ENCODE results near the gene RAB17.

The RAB17 gene

DNA sequence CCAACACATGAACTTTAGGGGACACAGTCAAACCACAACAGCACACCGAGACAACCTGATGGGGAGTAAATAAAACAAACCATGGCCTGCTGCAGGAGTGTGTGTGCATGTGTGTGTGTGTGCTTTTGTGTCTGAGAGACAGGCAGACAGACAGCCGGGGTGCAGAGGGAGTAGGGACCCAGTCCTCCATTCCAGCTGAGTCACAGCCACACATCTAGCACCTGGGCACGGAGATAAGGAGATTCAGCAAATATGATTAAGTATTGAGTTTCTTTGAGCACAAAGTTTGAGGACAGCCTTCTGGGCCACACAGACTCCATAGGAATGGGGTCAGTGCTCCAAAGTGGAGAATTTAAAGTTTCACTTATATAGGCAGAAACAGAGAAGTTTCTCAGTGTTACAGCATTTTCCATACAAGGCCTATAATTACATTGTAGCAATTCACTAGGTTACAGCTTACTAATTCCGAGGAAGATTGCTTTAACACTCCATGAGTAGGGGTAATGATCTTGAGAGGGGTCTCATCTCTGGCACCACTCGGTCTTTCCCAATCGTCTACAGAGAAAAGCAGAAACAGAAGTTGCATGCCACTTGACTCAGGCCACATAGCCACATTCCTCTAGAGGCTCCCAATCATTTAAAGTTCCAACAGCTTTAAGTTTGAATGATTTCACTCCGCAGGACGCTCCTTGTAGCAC, 55.0 kb downstream of the RAB17 start:
- H3K4me3 ChIP-seq (ENCODE audit: low read length): no peak overlapping the region
- TF ChIP-seq, protein P1, sequence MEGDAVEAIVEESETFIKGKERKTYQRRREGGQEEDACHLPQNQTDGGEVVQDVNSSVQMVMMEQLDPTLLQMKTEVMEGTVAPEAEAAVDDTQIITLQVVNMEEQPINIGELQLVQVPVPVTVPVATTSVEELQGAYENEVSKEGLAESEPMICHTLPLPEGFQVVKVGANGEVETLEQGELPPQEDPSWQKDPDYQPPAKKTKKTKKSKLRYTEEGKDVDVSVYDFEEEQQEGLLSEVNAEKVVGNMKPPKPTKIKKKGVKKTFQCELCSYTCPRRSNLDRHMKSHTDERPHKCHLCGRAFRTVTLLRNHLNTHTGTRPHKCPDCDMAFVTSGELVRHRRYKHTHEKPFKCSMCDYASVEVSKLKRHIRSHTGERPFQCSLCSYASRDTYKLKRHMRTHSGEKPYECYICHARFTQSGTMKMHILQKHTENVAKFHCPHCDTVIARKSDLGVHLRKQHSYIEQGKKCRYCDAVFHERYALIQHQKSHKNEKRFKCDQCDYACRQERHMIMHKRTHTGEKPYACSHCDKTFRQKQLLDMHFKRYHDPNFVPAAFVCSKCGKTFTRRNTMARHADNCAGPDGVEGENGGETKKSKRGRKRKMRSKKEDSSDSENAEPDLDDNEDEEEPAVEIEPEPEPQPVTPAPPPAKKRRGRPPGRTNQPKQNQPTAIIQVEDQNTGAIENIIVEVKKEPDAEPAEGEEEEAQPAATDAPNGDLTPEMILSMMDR (IDR thresholded peaks at IDR 0.05; ENCODE audit: insufficient read depth, low read depth, low read length, missing control alignments): no peak
- DNase-seq (ENCODE audit: low read depth): no peak

DNA sequence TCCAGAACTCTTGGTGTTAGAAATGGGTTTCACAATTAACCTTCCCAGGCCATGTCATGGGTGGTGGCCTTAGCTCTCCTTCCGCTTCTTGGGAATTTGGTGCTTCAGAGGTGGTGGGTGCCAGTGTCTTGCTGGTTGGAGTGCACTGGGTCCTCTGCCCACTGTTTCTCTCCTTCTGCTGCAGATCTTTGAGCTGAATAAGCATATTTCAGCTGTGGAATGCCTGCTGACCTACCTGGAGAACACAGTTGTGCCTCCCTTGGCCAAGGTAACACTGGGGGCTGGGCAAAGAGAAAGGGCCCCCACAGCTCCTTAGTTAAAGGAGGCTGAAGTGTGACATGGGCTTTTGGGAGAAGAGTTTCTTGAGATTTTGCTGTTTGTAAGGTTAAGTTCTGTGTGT, 56.2 kb downstream of the RAB17 start:
- no peak for DNase-seq (ENCODE audit: low read depth)
- TF ChIP-seq, protein P1 (IDR thresholded peaks at IDR 0.05; ENCODE audit: insufficient read depth, low read depth, low read length, missing control alignments): no peak
- H3K4me3 ChIP-seq (ENCODE audit: low read length): no peak overlapping the region

DNA sequence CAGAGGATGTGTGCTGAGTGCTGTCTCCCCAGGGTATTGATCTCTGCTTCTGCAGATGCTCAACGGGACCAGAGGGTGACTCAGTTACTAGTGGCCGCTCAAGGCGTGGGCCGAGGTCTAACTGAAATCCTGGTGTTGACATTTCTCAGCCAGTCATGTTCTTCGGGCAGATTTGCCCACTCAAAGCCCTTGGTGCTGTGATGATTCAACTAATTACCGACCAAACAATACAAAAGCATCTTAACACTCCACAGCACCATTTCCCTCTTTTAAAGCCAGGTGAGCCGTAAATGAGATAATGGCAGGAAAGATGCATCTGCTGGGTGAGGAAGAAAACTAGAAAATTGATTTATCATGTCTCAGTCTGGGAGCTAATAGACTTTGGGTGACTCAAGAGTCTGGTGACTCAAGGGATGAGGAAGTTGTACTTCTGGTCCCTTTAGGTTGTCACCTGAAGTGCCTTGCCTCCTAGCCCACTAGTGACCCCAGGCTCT, 56.8 kb downstream of the RAB17 start:
- TF ChIP-seq, protein P1 (IDR thresholded peaks at IDR 0.05; ENCODE audit: insufficient read depth, low read depth, low read length, missing control alignments): no peak
- peak; percentile 74 for DNase-seq (ENCODE audit: low read depth)
- no peak overlapping the region for H3K4me3 ChIP-seq (ENCODE audit: low read length)

DNA sequence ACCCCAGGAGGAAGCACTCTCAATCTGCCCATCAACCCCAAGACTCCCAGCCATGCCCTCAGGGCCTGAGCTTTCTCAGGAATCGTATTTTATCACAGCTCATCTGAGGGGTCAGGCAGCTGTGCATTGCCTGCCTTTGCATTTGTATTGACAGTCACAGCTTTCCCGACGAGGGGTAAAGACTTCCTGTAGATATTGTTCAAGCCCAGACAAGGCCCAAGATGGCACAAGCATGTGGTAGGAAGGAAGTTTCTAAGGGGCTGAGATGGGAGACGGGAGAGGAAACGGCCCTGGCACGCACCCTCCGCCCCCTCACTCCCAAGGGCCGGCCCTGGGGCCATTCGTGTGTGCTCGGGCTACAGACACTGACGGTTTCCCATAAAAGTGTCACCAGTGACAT, 58.4 kb downstream of the RAB17 start:
- TF ChIP-seq, protein P1 (IDR thresholded peaks at IDR 0.05; ENCODE audit: insufficient read depth, low read depth, low read length, missing control alignments): no peak
- H3K4me3 ChIP-seq (ENCODE audit: low read length): no peak overlapping the region
- DNase-seq (ENCODE audit: low read depth): peak; percentile 57

DNA sequence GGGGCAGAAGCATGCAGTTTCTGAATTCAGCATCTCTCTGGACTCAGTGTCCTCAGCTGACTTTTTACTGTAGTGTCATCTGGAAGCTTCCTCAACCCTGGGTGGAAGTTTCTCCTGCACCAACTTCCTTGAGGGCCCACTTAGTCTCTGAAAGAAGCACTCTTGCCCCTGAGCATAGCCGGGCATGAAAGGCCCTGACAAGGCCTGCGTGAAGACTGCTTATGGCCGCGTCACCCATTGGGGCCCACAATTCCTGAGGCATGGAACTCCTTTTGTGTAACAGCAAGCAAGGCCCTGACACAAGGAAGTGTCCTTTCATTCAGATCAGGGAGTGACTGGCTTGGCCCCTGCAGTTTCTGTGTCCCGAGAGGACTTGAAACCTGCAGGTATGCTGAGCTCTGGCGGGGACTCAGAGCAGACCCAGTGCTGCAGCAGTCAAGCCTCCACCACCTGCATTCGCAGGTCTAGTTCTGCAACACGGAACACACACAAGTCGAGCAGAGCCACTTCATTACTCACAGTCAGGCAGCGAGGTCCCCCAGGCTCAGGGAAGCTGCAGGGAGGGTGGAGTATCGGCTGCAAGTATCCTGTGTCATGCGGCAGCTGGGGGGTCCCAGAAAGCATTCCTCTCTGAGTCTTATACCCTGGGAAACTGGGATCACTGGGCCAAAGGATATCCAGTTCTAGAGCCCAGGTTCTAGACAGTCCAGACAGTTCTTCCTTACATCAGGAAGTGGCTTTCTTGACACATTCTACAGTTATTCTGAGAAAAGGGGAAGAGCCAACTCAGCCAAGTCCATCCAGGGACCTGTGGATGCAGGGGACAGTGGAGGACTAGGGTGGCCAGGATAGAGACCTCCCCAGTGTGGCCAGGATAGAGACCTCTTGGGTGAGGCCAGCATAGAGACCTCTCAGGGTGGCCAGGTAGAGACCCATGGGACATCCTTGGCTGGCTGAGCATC, 59.8 kb downstream of the RAB17 start:
- no peak for DNase-seq (ENCODE audit: low read depth)
- TF ChIP-seq, protein P1 (IDR thresholded peaks at IDR 0.05; ENCODE audit: insufficient read depth, low read depth, low read length, missing control alignments): no peak
- no peak overlapping the region for H3K4me3 ChIP-seq (ENCODE audit: low read length)

DNA sequence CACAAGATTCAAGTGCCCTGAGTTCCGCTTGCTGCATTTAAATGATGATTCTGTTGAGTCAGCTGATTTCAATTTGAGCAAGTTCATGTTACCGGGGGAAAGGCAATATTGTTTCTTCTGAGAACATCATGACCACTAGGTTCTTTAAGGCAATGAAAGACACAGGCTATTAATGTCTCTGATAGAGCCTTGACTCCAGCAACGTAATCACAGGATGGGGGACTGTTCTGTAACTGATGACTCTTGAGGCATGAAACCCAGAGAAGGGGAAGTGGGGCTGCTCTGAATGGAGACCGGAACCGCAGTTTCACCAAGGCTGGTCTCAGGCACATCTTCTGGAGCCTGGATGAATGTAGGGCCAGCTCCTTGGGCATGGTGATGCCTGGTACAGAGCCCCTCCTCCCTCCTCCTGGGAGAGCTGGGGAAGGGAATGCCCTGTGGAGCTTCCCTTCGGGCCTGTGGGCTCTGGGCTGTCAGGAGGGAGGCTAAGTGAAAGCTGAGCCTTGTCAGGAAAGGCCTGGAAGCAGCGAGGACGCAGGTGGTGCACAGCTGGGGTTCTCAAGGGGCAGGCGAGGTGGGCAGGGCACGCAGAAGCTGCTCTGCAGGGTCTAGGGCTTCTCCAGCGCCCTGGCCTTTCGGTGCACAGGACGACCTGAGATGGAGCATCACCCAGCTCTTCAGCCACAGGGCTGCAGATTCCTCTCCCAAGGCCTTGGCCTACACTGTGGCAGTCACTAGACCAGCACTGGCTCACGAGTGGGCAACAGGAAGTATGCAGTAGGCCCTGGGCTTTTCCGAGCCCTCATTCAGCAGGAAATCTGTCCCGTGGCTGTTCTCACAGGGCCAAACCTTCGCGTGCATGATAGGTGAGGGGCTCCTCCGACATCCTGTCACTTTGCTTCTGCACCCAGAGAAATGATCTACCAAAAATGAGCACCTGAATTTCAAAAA, 60.8 kb downstream of the RAB17 start:
- H3K4me3 ChIP-seq (ENCODE audit: low read length): no peak overlapping the region
- TF ChIP-seq, protein P1 (IDR thresholded peaks at IDR 0.05; ENCODE audit: insufficient read depth, low read depth, low read length, missing control alignments): no peak

More for the DNA sequence above, 60.8 kb downstream of the RAB17 start:
- no peak for DNase-seq (ENCODE audit: low read depth)

Measured in epithelial cell of esophagus (primary cell).